Muscle of leg (tissue), 16 donors: ENCODE measurements around the gene ZC3H11A. TPM values are rescaled to one million over a fixed set of nuclear protein-coding genes. Genes with fewer than 3 reads are reported as not detected.
A peak's percentile ranks its signal among the peaks of the same experiment; 100 is the strongest.
"Not testable (repeated sequence)": the region's sequence is repeated elsewhere in the genome, so short reads cannot be mapped to it uniquely, and the experiment has no call there.

Source experiments
- DNase-seq: peaks from one replicate; pipeline ENCODE4 v3.0.0; 2013
- H3K27ac ChIP-seq: one replicate; pipeline ENCODE4 v1.5.1; 2013; ENCODE audit warnings: mild to moderate bottlenecking, low read length, control low read depth
- H3K27me3 ChIP-seq: one replicate; pipeline ENCODE4 v1.6.1; 2013; ENCODE audit warnings: low read length; ENCODE audit not compliant: control insufficient read depth, insufficient read depth
- H3K36me3 ChIP-seq: one replicate; pipeline ENCODE4 v1.6.1; 2013; ENCODE audit warnings: low read length; ENCODE audit not compliant: control insufficient read depth, insufficient read depth
- H3K4me1 ChIP-seq: one replicate; pipeline ENCODE4 v1.6.1; 2013; ENCODE audit warnings: low read length; ENCODE audit not compliant: control insufficient read depth, insufficient read depth
- H3K4me3 ChIP-seq: one replicate; pipeline ENCODE4 v1.5.1; 2013; ENCODE audit warnings: low read length, control low read depth
- H3K9me3 ChIP-seq: replicated peaks from 2 replicates; pipeline ENCODE4 v1.6.1; 2013; ENCODE audit warnings: low read depth, low read length; ENCODE audit not compliant: control insufficient read depth
- WGBS: methylation state at CpG from one replicate; pipeline ENCODE4 v1.1.5; 2013; ENCODE audit warnings: missing lambda C conversion rate; ENCODE audit not compliant: insufficient coverage; 5-methylcytosine and 5-hydroxymethylcytosine counted together
- long read RNA-seq, 11 donors: transcript quantifications; one replicate each; lab custom pipeline, GENCODE V29; 2026
- polyA plus RNA-seq, 8 donors: library from polyadenylated mRNA; unstranded; fragments of 120-200 nt; gene quantifications; one replicate each; pipeline versions ENCODE4 v1.2.1 to v1.2.3, GENCODE V29; 2013; ENCODE audit warnings: inconsistent platforms in 1 of 8, low replicate concordance in 1 of 8; ENCODE audit not compliant: insufficient read length in 8 of 8, insufficient read depth in 1 of 8
- total RNA-seq: library from RNA; stranded (reverse); fragments of 120-200 nt; gene quantifications from one replicate; pipeline ENCODE4 v1.2.4, GENCODE V29; 2013

ZC3H11A gene
- 99.7 TPM for total RNA-seq
- 100 to 1,000 TPM in 1 of 8 donors, 10 to 100 TPM in 7; 78.2 to 101 (median 87.9) TPM for polyA plus RNA-seq
- long read RNA-seq, donor 1, partial matches to known transcripts = 20 of 21 reads
- long read RNA-seq, donor 1, other reads (novel, unspliced or antisense) = 0 of 21 reads
- long read RNA-seq, donor 2 = 0 reads
- long read RNA-seq, donor 3, partial matches to known transcripts = 42 of 43 reads
- long read RNA-seq, donor 3, other reads (novel, unspliced or antisense) = 0 of 43 reads
- long read RNA-seq, donor 4, full-length matches to known transcripts = 2 of 14 reads
- long read RNA-seq, donor 4, partial matches to known transcripts = 12 of 14 reads
- long read RNA-seq, donor 4, other reads (novel, unspliced or antisense) = 0 of 14 reads
- long read RNA-seq, donor 5, full-length matches to known transcripts = 4 of 130 reads
- long read RNA-seq, donor 5, partial matches to known transcripts = 126 of 130 reads
- long read RNA-seq, donor 5, other reads (novel, unspliced or antisense) = 0 of 130 reads
- long read RNA-seq, donor 6, full-length matches to known transcripts = 4 of 99 reads
- long read RNA-seq, donor 6, partial matches to known transcripts = 95 of 99 reads
- long read RNA-seq, donor 6, other reads (novel, unspliced or antisense) = 0 of 99 reads
- long read RNA-seq, donor 7, partial matches to known transcripts = 96 of 97 reads
- long read RNA-seq, donor 7, other reads (novel, unspliced or antisense) = 0 of 97 reads
- long read RNA-seq, donor 8, full-length matches to known transcripts = 3 of 60 reads
- long read RNA-seq, donor 8, partial matches to known transcripts = 57 of 60 reads
- long read RNA-seq, donor 8, other reads (novel, unspliced or antisense) = 0 of 60 reads
- long read RNA-seq, donor 9, partial matches to known transcripts = 44 of 46 reads
- long read RNA-seq, donor 9, other reads (novel, unspliced or antisense) = 0 of 46 reads
- long read RNA-seq, donor 10, full-length matches to known transcripts = 3 of 91 reads
- long read RNA-seq, donor 10, partial matches to known transcripts = 83 of 91 reads
- long read RNA-seq, donor 10, other reads (novel, unspliced or antisense) = 5 of 91 reads
- long read RNA-seq, donor 11, full-length matches to known transcripts = 2 of 56 reads
- long read RNA-seq, donor 11, partial matches to known transcripts = 54 of 56 reads
- long read RNA-seq, donor 11, other reads (novel, unspliced or antisense) = 0 of 56 reads

DNA sequence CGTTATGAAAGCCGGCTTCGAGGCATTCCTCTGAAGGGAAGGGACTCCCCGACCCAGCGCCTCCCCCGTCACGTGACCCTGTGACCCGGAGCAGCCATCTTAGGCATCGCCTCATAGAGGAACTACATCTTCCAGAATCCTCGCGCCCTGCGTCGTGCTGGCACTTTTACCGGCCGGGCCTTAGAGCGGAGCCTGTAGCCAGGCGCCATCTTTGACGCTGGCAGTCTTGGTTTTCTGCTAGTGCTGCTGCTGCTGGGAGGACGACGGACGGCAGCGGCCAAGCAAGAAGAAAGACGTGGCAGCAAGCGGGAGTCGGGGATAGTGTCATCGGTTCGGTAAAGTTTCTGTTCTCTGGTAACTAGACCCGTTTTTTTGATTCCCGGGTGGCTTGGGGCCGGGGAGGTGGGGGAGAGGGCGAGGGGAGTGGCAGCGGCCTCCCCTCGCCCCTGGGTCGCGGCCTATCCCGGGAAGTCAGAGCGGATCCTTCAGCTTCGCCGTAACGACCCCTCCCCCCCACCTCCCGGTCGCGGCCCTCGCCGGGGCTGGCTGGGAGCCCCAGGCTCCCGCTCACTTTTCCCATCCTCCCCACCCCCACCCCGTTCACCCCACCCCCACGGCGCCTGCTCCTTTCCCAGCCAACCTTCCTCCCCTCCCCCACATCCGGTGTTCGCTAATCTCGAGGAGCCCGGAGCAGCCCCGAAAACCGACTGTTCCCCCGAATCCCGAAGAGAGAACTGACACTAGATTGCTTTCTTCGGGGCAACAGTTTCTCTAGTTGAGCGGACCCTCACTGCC is at the start of gene ZC3H11A, which contains the start of gene ZBED6:
Gene ZC3H11A, plus strand, starts transcription at position 183 of the 795 bp plus-strand sequence. CDS start 21,448 bp downstream, outside the sequence.
Gene ZBED6, plus strand, starts transcription at position 183 of the 795 bp plus-strand sequence. CDS start 1,900 bp downstream, outside the sequence.
- DNase-seq = peak; percentile 99
- Histone ChIP-seq H3K36me3 (peaks cover 22% of the 10 kb centered on the region), H3K27ac (peak within 1 kb of the TSS; percentile 97), H3K27me3 (no peaks in the 10 kb centered on the region), H3K9me3 (no peaks in the 10 kb centered on the region), H3K4me1 (peaks cover 22% of the 10 kb centered on the region), H3K4me3 (peak within 1 kb of the TSS; percentile 86)
- WGBS = under 1% methylated on average over 38 of the region's 59 CpGs

DNA sequence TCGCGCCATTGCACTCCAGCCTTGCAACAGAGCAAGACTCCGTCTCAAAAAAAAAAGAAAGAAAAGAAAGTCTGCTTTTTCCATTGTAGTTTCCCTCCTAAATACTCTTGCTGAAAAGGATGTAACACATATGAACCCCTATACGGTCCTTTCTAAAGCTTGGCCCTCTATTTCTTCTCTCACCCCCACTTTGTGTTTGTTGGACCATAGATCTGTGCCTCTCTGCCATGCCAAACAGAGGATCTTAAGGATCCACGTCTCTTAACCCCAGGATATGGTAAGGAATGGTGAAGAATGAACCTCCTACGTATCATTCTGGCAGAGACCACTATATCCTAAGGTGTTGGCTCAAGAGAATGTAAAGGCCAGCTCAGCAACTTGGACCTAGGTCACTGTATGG is 49.1 kb upstream of the ZC3H11A start:
- Histone ChIP-seq H3K4me1 (peaks cover 13% of the 10 kb centered on the region), H3K36me3 (no peaks in the 10 kb centered on the region), H3K4me3 (no peak overlapping the region), H3K27ac (no peak overlapping the region), H3K27me3 (no peaks in the 10 kb centered on the region), H3K9me3 (no peaks in the 10 kb centered on the region)
- no CpG with 5 or more reads among the region's 6 CpGs for WGBS
- DNase-seq = no peak

DNA sequence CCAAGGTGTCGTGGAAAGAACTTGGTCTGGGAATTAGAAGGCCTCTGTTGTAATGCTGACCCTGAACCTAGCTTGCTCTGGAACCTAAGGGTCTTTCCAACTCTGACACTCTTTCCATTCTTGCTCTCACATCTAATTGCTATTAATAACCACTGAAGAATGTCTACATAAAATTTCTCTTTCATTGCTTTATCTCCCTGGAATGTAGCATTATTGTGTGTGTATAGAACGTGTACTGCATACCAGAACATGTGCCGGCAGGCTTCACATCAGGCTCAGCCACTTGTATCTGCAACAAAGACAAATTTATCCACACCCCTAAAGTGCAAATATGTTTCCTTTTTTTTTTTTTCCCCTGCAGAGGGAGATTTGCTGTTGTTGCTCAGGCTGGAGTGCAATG is 44.4 kb upstream of the ZC3H11A start:
- Histone ChIP-seq H3K4me3 (no peak overlapping the region), H3K27me3 (no peaks in the 10 kb centered on the region), H3K36me3 (no peaks in the 10 kb centered on the region), H3K9me3 (no peaks in the 10 kb centered on the region), H3K27ac (no peak overlapping the region), H3K4me1 (no peaks in the 10 kb centered on the region)
- no peak for DNase-seq
- 50% methylated on average over 1 of the region's 3 CpGs for WGBS

DNA sequence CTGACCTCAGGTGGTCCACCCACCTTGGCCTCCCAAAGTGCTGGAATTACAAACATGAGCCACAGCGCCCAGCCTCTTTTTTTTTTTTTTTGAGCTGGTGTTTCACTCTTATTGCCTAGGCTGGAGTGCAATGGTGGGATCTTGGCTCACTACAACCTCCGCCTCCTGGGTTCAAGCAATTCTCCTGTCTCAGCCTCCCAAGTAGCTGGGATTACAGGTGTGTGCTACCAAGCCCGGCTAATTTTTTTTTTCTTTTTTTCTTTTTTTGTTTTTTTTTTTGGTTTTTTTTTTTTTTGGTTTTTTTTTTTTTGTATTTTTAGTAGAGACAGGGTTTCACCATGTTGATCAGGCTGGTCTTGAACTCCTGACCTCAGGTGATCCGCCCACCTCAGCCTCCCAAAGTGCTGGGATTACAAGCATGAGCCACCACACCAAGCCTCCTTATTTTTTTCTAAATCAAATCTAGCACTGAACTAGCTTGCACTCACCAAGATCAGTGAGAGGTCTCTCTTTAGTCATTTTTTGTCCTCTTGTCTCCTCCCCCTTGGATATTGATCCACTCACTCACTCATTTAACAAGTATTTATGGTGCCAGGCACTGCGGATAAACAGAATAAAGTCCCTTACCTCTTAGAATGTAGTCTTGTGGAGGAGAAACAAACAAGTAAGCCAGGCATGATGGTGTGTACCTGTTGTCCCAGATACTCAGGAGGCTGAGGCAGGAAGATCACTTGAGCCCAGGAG is 43.6 kb upstream of the ZC3H11A start:
- not testable (repeated sequence) for H3K27me3 ChIP-seq, DNase-seq, H3K4me1 ChIP-seq, H3K9me3 ChIP-seq, H3K36me3 ChIP-seq, H3K27ac ChIP-seq, H3K4me3 ChIP-seq
- WGBS = no CpG with 5 or more reads among the region's 5 CpGs

DNA sequence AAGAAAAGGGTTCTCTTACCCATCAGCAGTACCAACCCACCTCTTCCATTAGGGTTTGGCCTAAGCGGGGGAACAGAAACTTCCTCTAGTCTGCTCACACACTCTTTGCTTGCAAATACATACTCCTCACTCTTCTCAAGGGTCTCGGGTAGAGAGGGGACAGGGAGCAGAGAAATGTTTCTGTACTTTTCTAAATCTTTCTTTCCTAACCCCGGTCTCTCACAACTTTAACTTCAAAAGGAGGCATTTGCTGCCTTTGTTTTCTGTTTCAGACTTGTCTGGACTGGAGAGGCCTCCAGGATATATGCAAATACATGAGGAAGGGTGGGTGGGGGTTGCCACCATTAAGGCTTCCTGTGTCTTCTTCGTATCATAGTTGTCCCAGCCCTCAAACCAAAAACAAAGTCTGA is 41.0 kb upstream of the ZC3H11A start:
- Histone ChIP-seq H3K27ac (no peak overlapping the region), H3K4me1 (no peaks in the 10 kb centered on the region), H3K9me3 (no peaks in the 10 kb centered on the region), H3K27me3 (no peaks in the 10 kb centered on the region), H3K36me3 (no peaks in the 10 kb centered on the region), H3K4me3 (no peak overlapping the region)
- WGBS = no CpG with 5 or more reads among the region's 4 CpGs
- DNase-seq = no peak

DNA sequence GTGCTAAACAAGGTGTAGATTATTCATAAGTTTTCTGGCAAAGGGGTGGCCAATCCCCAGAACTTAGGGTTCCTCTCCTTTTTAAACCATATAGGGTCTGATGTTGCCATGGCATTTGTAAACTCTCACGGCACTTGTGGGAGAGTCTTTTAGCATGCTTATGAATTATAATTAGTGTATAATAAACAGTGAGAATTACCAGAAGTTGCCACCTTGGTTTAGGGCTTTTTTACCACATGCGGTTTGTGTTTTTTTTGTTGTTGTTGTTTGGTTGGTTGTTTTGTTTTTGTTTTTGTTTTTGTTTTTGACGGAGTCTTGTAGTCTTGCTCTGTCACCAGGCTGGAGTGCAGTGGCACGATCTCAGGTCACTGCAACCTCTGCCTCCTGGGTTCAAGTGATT is 39.4 kb upstream of the ZC3H11A start:
- no peaks in the 10 kb centered on the region for H3K4me1 ChIP-seq
- H3K27ac ChIP-seq = no peak overlapping the region
- no peaks in the 10 kb centered on the region for H3K9me3 ChIP-seq
- H3K27me3 ChIP-seq = no peaks in the 10 kb centered on the region
- no peak overlapping the region for H3K4me3 ChIP-seq
- no peaks in the 10 kb centered on the region for H3K36me3 ChIP-seq
- no peak for DNase-seq
- no CpG with 5 or more reads among the region's 4 CpGs for WGBS

DNA sequence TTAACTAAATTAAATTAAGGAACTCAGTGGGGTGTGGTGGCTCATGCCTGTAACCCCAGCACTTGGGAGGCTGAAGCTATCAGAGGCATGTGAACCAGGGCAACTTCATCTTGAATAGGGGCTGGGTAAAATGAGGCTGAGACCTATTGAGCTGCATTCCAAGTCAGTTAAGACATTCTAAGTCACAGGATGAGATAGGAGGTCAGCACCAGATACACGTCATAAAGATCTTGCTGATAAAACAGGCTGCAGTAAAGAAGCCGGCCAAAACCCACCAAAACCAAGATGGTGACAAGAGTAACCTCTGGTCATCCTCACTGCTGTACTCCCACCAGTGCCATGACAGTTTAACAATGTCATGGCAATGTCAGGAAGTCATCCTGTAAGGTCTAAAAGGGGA is 36.7 kb upstream of the ZC3H11A start:
- H3K4me3 ChIP-seq, H3K27ac ChIP-seq, H3K9me3 ChIP-seq, H3K36me3 ChIP-seq, H3K4me1 ChIP-seq, DNase-seq, H3K27me3 ChIP-seq: not testable (repeated sequence)
- no CpG with 5 or more reads among the region's 2 CpGs for WGBS

DNA sequence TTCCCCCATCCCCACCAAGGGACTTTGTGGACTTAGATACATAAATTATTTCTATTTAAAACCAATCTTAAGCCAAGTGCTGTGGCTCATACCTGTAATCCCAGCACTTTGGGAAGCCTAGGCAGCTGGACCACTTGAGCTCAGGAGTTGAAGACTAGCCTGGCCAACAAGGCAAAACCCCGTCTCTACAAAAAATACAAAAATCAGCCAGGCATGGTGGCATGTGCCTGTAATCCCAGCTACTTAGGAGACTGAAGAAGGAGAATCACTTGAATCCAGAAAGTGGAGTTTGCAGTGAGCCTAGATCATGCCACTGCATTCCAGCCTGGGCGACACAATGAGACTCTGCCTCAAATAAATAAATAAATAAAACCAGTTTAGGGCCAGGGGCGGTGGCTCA is 34.9 kb upstream of the ZC3H11A start:
- Histone ChIP-seq H3K36me3 (no peaks in the 10 kb centered on the region), H3K9me3 (no peaks in the 10 kb centered on the region), H3K4me1 (no peaks in the 10 kb centered on the region), H3K27me3 (no peaks in the 10 kb centered on the region), H3K27ac (no peak overlapping the region), H3K4me3 (no peak overlapping the region)
- no peak for DNase-seq
- WGBS = 100% methylated on average over 2 of the region's 3 CpGs

DNA sequence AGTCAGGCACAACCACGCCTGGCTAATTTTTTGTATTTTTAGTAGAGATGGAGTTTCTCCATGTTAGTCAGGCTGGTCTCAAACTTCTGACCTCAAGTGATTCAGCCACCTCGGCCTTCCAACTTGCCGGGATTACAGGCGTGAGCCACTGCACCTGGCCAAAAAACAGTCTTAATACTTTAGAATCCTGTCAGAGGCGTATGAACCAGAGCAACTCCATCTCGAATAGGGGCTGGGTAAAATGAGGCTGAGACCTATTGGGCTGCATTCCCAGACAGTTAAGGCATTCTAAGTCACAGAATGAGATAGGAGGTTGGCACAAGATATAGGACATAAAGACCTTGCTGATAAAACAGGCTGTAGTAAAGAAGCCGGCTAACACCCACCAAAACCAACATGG is 33.5 kb upstream of the ZC3H11A start:
- 63% methylated on average over 5 of the region's 7 CpGs for WGBS

More for the DNA sequence above, 33.5 kb upstream of the ZC3H11A start:
- H3K36me3 ChIP-seq, H3K9me3 ChIP-seq, H3K4me3 ChIP-seq, H3K4me1 ChIP-seq, H3K27me3 ChIP-seq, DNase-seq, H3K27ac ChIP-seq: not testable (repeated sequence)
